Right cardiac atrium (tissue), 5 donors: Measurements from ENCODE around the gene MMEL1. TPM values are rescaled to one million over a fixed set of nuclear protein-coding genes. Genes with fewer than 3 reads are reported as not detected.

Experiments
- ATAC-seq, 2 donors: fragments of 200-7000 bp; cut with Tn5 transposase; one replicate each; pipeline versions ENCODE4 v1.8.0 to v1.9.1; 2020; ENCODE audit warnings: moderate library complexity in 2 of 2, mild to moderate bottlenecking in 1 of 2
- DNase-seq, 3 donors: peaks; one replicate each; pipeline ENCODE4 v3.0.0-alpha.2; 2020
- H3K27ac ChIP-seq: one replicate; pipeline ENCODE4 v1.5.1; 2013; ENCODE audit warnings: mild to moderate bottlenecking, low read length, control low read depth, moderate library complexity
- H3K27me3 ChIP-seq: one replicate; pipeline ENCODE4 v1.6.1; 2013; ENCODE audit not compliant: control insufficient read depth, insufficient read depth
- H3K4me1 ChIP-seq: one replicate; pipeline ENCODE4 v1.6.1; 2013; ENCODE audit warnings: low read length; ENCODE audit not compliant: control insufficient read depth, insufficient read depth
- H3K4me3 ChIP-seq: one replicate; pipeline ENCODE4 v1.5.1; 2013; ENCODE audit warnings: low read length, control low read depth
- H3K9me3 ChIP-seq: one replicate; pipeline ENCODE4 v1.6.1; 2013; ENCODE audit warnings: low read length; ENCODE audit not compliant: control insufficient read depth
- WGBS: extraction: QIAGEN DNeasy Blood & Tissue Kit; methylation state at CpG from one replicate; pipeline ENCODE4 v1.1.7; 2013; 5-methylcytosine and 5-hydroxymethylcytosine counted together
- intact Hi-C, 4 donors: fragments of 100-400 bp; cut with DNase I; formaldehyde crosslinking; loops; one replicate each; pipeline versions ENCODE4 v1.11.0 to v1.14.0; 2022 to 2023
- polyA plus RNA-seq: library from polyadenylated mRNA; stranded (reverse); fragments of 200-250 nt; gene quantifications from one replicate; pipeline ENCODE4 v1.2.3, GENCODE V29; 2013
- total RNA-seq, 4 donors: library from RNA; stranded (reverse); fragmentation: NEBNext Ultra II Directional; extraction: Animal tissue kit (Norgen Biotek cat#: 25700); gene quantifications; one replicate each; pipeline ENCODE4 v1.2.1, GENCODE V29; 2021
- donor health status: healthy with polysubstance abuse.
- donor health status: DM: no; HTN: yes; CAD: no.
- donor health status: DM: no; HTN: no; CAD: no.
- donor health status: DM: no; HTN: yes; CAD: no; lungs with severe emphysema.
- donor health status: DM: yes; HTN: yes; CAD: no.

MMEL1 gene
- total and polyA plus RNA-seq, 5 donors = 0.32 to 1.7 (median 0.94) TPM

GRCh38 chr1:2641381-2642130, 8.7 kb upstream of the MMEL1 start:
- ATAC-seq (no peak), DNase-seq (peak in 2 of 3 donors; percentile 58 to 60)
- H3K4me1 ChIP-seq = no peaks in the 10 kb centered on the region
- no peak overlapping the region for H3K27ac ChIP-seq
- no peaks in the 10 kb centered on the region for H3K9me3 ChIP-seq
- H3K27me3 ChIP-seq = no peaks in the 10 kb centered on the region
- H3K4me3 ChIP-seq = no peak overlapping the region
- WGBS = 93% methylated on average over 34 of the region's 34 CpGs
- intact Hi-C loops = no loop called here

- Histone ChIP-seq H3K27me3 (no peaks in the 10 kb centered on the region), H3K9me3 (no peaks in the 10 kb centered on the region), H3K4me3 (no peak overlapping the region), H3K27ac (no peak overlapping the region), H3K4me1 (no peaks in the 10 kb centered on the region)
- ATAC-seq (no peak), DNase-seq (peak in 1 of 3 donors; percentile 34)
- intact Hi-C loops = no loop called here
- WGBS = 93% methylated on average over 3 of the region's 3 CpGs
Observed at GRCh38 chr1:2640626-2641025, 7.8 kb upstream of the MMEL1 start.

- no peak for ATAC-seq
- intact Hi-C loops = no loop called here
- peak in 2 of 3 donors; percentile 37 to 51 for DNase-seq
- no peak overlapping the region for H3K27ac ChIP-seq
- H3K4me1 ChIP-seq = no peaks in the 10 kb centered on the region
- 69% methylated on average over 26 of the region's 26 CpGs for WGBS
- no peaks in the 10 kb centered on the region for H3K27me3 ChIP-seq
- no peaks in the 10 kb centered on the region for H3K9me3 ChIP-seq
- no peak overlapping the region for H3K4me3 ChIP-seq
Observed at GRCh38 chr1:2639607-2640521, 7.0 kb upstream of the MMEL1 start.

GRCh38 chr1:2639203-2639602, 6.4 kb upstream of the MMEL1 start:
- intact Hi-C loops = no loop called here
- Histone ChIP-seq H3K4me1 (no peaks in the 10 kb centered on the region), H3K4me3 (no peak overlapping the region), H3K27ac (no peak overlapping the region), H3K27me3 (no peaks in the 10 kb centered on the region), H3K9me3 (no peaks in the 10 kb centered on the region)
- no peak for ATAC-seq
- DNase-seq = peak in 2 of 3 donors; percentile 27 to 60
- 50% methylated on average over 11 of the region's 11 CpGs for WGBS

- no peak overlapping the region for H3K4me3 ChIP-seq
- H3K27ac ChIP-seq = no peak overlapping the region
- peak in 1 of 3 donors; percentile 29 for DNase-seq
- intact Hi-C loops = no loop called here
- no peaks in the 10 kb centered on the region for H3K27me3 ChIP-seq
- no peaks in the 10 kb centered on the region for H3K4me1 ChIP-seq
- WGBS = 77% methylated on average over 16 of the region's 16 CpGs
- no peak for ATAC-seq
- no peaks in the 10 kb centered on the region for H3K9me3 ChIP-seq
Observed at GRCh38 chr1:2638466-2639115, 5.8 kb upstream of the MMEL1 start.

- WGBS = 81% methylated on average over 10 of the region's 10 CpGs
- intact Hi-C loops = no loop called here
Observed at GRCh38 chr1:2637442-2638145, 4.8 kb upstream of the MMEL1 start.

GRCh38 chr1:2636733-2637132, 3.9 kb upstream of the MMEL1 start:
- Histone ChIP-seq H3K9me3 (no peaks in the 10 kb centered on the region), H3K27ac (no peak overlapping the region), H3K4me1 (no peaks in the 10 kb centered on the region), H3K27me3 (no peaks in the 10 kb centered on the region), H3K4me3 (no peak overlapping the region)
- WGBS = 88% methylated on average over 7 of the region's 7 CpGs
- DNase-seq = peak in 1 of 3 donors; percentile 37
- no peak for ATAC-seq
- intact Hi-C loops = no loop called here

More at GRCh38 chr1:2637442-2638145, 4.8 kb upstream of the MMEL1 start:
- H3K4me3 ChIP-seq = no peak overlapping the region
- ATAC-seq (no peak), DNase-seq (no peak)
- H3K27me3 ChIP-seq = no peaks in the 10 kb centered on the region
- H3K9me3 ChIP-seq = no peaks in the 10 kb centered on the region
- H3K27ac ChIP-seq = no peak overlapping the region
- no peaks in the 10 kb centered on the region for H3K4me1 ChIP-seq

- Histone ChIP-seq H3K9me3 (no peaks in the 10 kb centered on the region), H3K4me3 (no peak overlapping the region), H3K4me1 (no peaks in the 10 kb centered on the region), H3K27me3 (no peaks in the 10 kb centered on the region), H3K27ac (no peak overlapping the region)
- 81% methylated on average over 10 of the region's 10 CpGs for WGBS
- DNase-seq (no peak), ATAC-seq (no peak)
- intact Hi-C loops = no loop called here
Observed at GRCh38 chr1:2635361-2636010, 2.7 kb upstream of the MMEL1 start.

GRCh38 chr1:2633936-2634491, 1.2 kb upstream of the MMEL1 start:
- ATAC-seq (peak in 1 of 2 donors; percentile 47), DNase-seq (peak in 2 of 3 donors; percentile 70 to 73)
- Histone ChIP-seq H3K4me1 (no peaks in the 10 kb centered on the region), H3K27ac (no peak overlapping the region), H3K27me3 (no peaks in the 10 kb centered on the region), H3K9me3 (no peaks in the 10 kb centered on the region), H3K4me3 (no peak overlapping the region)
- intact Hi-C loops = no loop called here
- WGBS = 45% methylated on average over 8 of the region's 8 CpGs

GRCh38 chr1:2633366-2633935, 635 bp upstream of the MMEL1 start:
- no peaks in the 10 kb centered on the region for H3K9me3 ChIP-seq
- DNase-seq (peak in 1 of 3 donors; percentile 29), ATAC-seq (no peak)
- no peak overlapping the region for H3K27ac ChIP-seq
- H3K4me3 ChIP-seq = no peak overlapping the region
- no peaks in the 10 kb centered on the region for H3K4me1 ChIP-seq
- WGBS = 62% methylated on average over 12 of the region's 12 CpGs
- intact Hi-C loops = no loop called here
- no peaks in the 10 kb centered on the region for H3K27me3 ChIP-seq
